BJ (cell line): Measurements from ENCODE around the gene MAGI1. TPM values are rescaled to one million over a fixed set of nuclear protein-coding genes. Genes with fewer than 3 reads are reported as not detected.

ENCODE experiments used
- CTCF ChIA-PET: fragments of 350-600 bp; formaldehyde crosslinking; extraction: SDS; loops from one replicate; lab custom pipeline; 2021; ENCODE audit warnings: antibody characterized with exemption, inconsistent platforms; lab: Yijun Ruan, JAX
- POLR2A ChIA-PET: fragments of 300-600 bp; sonication (Branson Sonifier 250); formaldehyde crosslinking; extraction: SDS; loops from one replicate; lab custom pipeline; 2021; ENCODE audit warnings: antibody characterized with exemption; lab: Charles Lee
- DNase-seq: peaks from one replicate; pipeline ENCODE4 v3.0.0-alpha.2; 2011; ENCODE audit warnings: low read depth
- H3K27me3 ChIP-seq: 2 replicates; pipeline ENCODE4 v1.6.0; 2011; ENCODE audit warnings: low read length; ENCODE audit not compliant: control insufficient read depth, insufficient read depth
- H3K36me3 ChIP-seq: 2 replicates; pipeline ENCODE4 v1.5.1; 2011; ENCODE audit warnings: low read length; ENCODE audit not compliant: control insufficient read depth, insufficient read depth
- H3K4me3 ChIP-seq: 2 replicates; pipeline ENCODE4 v1.5.1; 2011; ENCODE audit warnings: low read depth, mild to moderate bottlenecking, control low read depth, low read length
- polyA plus RNA-seq: library from polyadenylated mRNA; depleted of rRNA; stranded (reverse); fragments of >200 nt; gene quantifications from 2 replicates; pipeline ENCODE4 v1.2.3, GENCODE V29; 2011
- TF ChIP-seq, protein P1 (sequence below): IDR thresholded peaks from 2 replicates; pipeline ENCODE4 v1.5.1; 2011; ENCODE audit warnings: low read depth, mild to moderate bottlenecking, control low read depth, inconsistent platforms, low read length, moderate library complexity; ENCODE audit not compliant: insufficient read depth

Gene MAGI1
- polyA plus RNA-seq, 1 experiment = 14.4 TPM

DNA sequence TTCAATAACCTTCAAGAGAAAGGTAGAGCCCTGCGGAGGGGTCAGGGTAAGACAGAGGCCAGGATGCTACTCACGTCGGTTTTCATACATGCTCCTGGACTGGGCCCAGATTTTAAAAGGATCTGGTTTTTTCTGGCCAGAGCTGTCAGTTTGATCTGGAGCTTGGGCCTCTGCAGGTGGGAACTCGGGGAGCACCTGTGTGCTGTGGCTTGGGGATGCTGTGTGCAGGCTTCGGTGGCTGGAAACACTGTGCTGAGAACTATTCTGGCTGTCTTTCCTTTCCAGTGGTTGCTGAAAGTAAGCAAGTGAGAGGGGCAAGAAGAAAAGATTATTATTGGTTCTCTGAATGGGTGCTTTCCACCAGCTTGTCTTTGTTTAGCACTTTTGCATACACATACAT is 647.6 kb downstream of the MAGI1 start:
- TF ChIP-seq, protein P1, sequence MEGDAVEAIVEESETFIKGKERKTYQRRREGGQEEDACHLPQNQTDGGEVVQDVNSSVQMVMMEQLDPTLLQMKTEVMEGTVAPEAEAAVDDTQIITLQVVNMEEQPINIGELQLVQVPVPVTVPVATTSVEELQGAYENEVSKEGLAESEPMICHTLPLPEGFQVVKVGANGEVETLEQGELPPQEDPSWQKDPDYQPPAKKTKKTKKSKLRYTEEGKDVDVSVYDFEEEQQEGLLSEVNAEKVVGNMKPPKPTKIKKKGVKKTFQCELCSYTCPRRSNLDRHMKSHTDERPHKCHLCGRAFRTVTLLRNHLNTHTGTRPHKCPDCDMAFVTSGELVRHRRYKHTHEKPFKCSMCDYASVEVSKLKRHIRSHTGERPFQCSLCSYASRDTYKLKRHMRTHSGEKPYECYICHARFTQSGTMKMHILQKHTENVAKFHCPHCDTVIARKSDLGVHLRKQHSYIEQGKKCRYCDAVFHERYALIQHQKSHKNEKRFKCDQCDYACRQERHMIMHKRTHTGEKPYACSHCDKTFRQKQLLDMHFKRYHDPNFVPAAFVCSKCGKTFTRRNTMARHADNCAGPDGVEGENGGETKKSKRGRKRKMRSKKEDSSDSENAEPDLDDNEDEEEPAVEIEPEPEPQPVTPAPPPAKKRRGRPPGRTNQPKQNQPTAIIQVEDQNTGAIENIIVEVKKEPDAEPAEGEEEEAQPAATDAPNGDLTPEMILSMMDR = no peak
- H3K27me3 ChIP-seq = no peaks in the 10 kb centered on the region
- ChIA-PET CTCF (no interaction called here), POLR2A (no interaction called here)
- H3K4me3 ChIP-seq = no peak overlapping the region
- peaks cover 4% of the 10 kb centered on the region for H3K36me3 ChIP-seq
- no peak for DNase-seq

DNA sequence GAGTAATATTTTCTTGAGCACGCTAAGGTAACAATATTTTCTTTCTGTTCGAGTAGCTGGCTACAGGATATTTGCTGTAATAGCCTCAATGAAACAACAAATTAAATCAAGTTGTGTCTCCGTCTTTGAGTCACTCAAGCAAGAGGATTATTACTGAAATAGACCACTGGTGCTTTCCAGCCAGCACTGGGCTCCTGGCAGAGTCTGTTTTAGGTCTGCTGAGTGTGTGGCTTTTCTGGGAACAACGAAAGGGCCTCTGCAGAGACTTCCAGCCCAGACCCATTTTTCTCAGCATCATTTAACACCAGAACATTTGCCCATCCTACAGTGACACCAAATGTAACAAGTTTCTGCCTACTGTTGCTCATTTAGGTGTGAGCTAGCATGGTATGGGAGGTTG is 652.9 kb downstream of the MAGI1 start:
- TF ChIP-seq, protein P1 = no peak
- ChIA-PET POLR2A (no interaction called here), CTCF (interaction anchor here (1.2 kb wide), 1 partner anchor 43 kb away, joined by 3 read pairs; no protein-coding TSS in a partner anchor)
- DNase-seq = no peak
- H3K27me3 ChIP-seq = no peaks in the 10 kb centered on the region
- H3K36me3 ChIP-seq = peaks cover 6% of the 10 kb centered on the region
- no peak overlapping the region for H3K4me3 ChIP-seq

DNA sequence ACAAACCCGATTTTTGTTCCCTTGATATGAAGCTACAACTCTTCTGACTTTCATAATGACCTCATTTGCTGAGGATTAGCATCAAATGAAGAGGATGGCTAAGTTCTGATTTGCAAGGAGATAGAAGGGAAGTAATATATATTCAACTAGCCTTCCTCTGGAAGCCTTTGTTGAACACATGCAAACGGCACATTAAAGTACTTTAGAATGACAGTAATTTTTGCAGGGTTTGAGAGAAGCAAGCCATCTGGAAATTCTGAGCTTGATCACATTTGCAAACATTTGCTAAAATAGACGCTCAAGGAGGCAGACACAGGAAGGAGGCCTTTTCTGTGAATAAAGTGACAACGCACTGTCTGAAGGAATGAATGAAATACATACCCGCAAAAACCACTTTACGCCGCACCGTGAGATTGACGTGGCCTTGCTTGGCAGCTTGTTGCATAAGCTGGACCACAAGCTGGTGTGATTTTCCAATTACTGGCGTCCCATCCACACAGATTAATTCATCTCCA is 657.2 kb downstream of the MAGI1 start:
- no peak for DNase-seq
- Histone ChIP-seq H3K36me3 (peaks cover 8% of the 10 kb centered on the region), H3K27me3 (no peaks in the 10 kb centered on the region), H3K4me3 (no peak overlapping the region)
- TF ChIP-seq, protein P1 = no peak
- ChIA-PET CTCF (interaction anchor here (0.6 to 0.8 kb wide), 2 partner anchors 7 to 58 kb away, joined by 3 read pairs; no protein-coding TSS in a partner anchor), POLR2A (interaction anchor here (0.5 kb wide), 1 partner anchor 814 kb away, joined by 3 read pairs; no protein-coding TSS in a partner anchor)

DNA sequence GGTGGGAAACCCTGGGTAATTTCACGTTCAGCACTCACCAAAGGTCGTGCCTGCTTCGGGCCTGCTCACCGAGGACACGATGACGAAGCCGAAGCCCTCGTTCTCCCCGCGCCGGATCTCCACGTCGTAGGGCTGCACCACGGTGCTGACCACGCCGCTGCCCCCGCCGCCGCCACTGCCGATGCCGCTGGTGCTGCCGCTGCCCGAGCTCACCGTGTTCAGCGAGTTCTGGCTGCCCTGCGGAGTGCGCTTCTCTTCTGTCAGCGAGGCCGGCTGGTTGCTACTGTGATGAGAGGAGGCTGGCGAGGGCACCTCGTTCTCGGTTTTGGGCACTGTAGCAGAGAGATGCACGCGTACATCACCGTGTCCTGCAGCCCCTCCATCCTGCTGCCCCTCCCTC is 659.5 kb downstream of the MAGI1 start:
- Histone ChIP-seq H3K27me3 (no peaks in the 10 kb centered on the region), H3K4me3 (no peak overlapping the region), H3K36me3 (peaks cover 8% of the 10 kb centered on the region)
- POLR2A ChIA-PET = no interaction called here
- no peak for DNase-seq
- CTCF ChIA-PET = no interaction called here
- TF ChIP-seq, protein P1 = no peak

DNA sequence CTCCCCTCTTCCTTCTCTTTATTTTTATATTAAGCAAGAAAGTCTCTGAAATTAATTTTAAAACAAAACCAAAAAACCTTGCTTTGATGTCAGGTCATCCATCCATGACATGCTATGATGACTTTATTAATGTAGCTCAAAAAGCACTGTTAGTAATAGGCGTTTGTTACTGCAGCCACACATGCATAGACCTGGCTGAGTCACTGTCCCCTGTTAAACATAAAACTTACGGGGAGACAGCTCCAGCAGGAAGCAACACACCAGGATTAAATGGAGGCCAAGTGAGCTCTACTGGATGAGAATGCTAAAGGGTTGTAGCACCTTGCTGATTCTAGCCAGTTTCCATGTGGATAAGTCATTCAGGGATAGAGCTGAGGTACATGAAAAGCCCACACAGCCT is 661.1 kb downstream of the MAGI1 start:
- no peak overlapping the region for H3K4me3 ChIP-seq
- H3K27me3 ChIP-seq = no peaks in the 10 kb centered on the region
- ChIA-PET CTCF (interaction anchor here (1.0 kb wide), 1 partner anchor 11 kb away, joined by 3 read pairs; no protein-coding TSS in a partner anchor), POLR2A (no interaction called here)
- DNase-seq = no peak
- TF ChIP-seq, protein P1 = no peak
- H3K36me3 ChIP-seq = peaks cover 8% of the 10 kb centered on the region
